Trophoblast cell (in vitro differentiated cells and primary cell): Measurements from ENCODE around the gene SMS.
"Not testable (repeated sequence)": the region's sequence is repeated elsewhere in the genome, so short reads cannot be mapped to it uniquely, and the experiment has no call there.

Source experiments
- DNase-seq, 2 donors: peaks; one replicate each; pipeline ENCODE4 v3.0.0-alpha.2; 2016
- H2AFZ ChIP-seq: 2 replicates; pipeline ENCODE4 v1.6.1; 2013; ENCODE audit warnings: low read length, moderate library complexity, mild to moderate bottlenecking; ENCODE audit not compliant: insufficient read depth, poor library complexity
- H2AK5ac ChIP-seq: 2 replicates; pipeline ENCODE4 v1.6.1; 2013; ENCODE audit warnings: mild to moderate bottlenecking, low read length
- H2BK120ac ChIP-seq: 2 replicates; pipeline ENCODE4 v1.6.1; 2013; ENCODE audit warnings: low read length, mild to moderate bottlenecking, moderate library complexity; ENCODE audit not compliant: insufficient read depth, poor library complexity
- H2BK12ac ChIP-seq: 2 replicates; pipeline ENCODE4 v1.6.1; 2013; ENCODE audit warnings: mild to moderate bottlenecking, low read length, moderate library complexity
- H2BK5ac ChIP-seq: 2 replicates; pipeline ENCODE4 v1.6.1; 2013; ENCODE audit warnings: low read length, low read depth, moderate library complexity, mild to moderate bottlenecking; ENCODE audit not compliant: poor library complexity
- H3K14ac ChIP-seq: 2 replicates; pipeline ENCODE4 v1.6.1; 2013; ENCODE audit warnings: mild to moderate bottlenecking, low read length
- H3K18ac ChIP-seq: 2 replicates; pipeline ENCODE4 v1.6.1; 2013; ENCODE audit warnings: mild to moderate bottlenecking, low read length
- H3K23ac ChIP-seq: 2 replicates; pipeline ENCODE4 v1.6.1; 2013; ENCODE audit warnings: low read length
- H3K27ac ChIP-seq: 2 replicates; pipeline ENCODE4 v1.5.1; 2013; ENCODE audit warnings: low read depth, mild to moderate bottlenecking, inconsistent platforms, low read length, moderate library complexity
- H3K27me3 ChIP-seq: 2 replicates; pipeline ENCODE4 v1.6.1; 2013; ENCODE audit warnings: inconsistent platforms, mild to moderate bottlenecking, low read length, moderate library complexity; ENCODE audit not compliant: insufficient read depth
- H3K36me3 ChIP-seq, 2 experiments: 1 replicate in 1 of 2; 2 replicates in 1 of 2; pipeline ENCODE4 v1.6.1; 2013; ENCODE audit warnings: low read length in 2 of 2, mild to moderate bottlenecking in 2 of 2, moderate library complexity in 1 of 2; ENCODE audit not compliant: insufficient read depth in 2 of 2, control insufficient read depth in 1 of 2
- H3K4ac ChIP-seq: 2 replicates; pipeline ENCODE4 v1.6.1; 2013; ENCODE audit warnings: low read depth, mild to moderate bottlenecking, low read length, moderate library complexity
- H3K4me1 ChIP-seq, 2 experiments: 1 replicate in 1 of 2; 2 replicates in 1 of 2; pipeline ENCODE4 v1.6.1; 2013; ENCODE audit warnings: low read length in 2 of 2, mild to moderate bottlenecking in 2 of 2, moderate library complexity in 1 of 2; ENCODE audit not compliant: insufficient read depth in 2 of 2, control insufficient read depth in 1 of 2
- H3K4me2 ChIP-seq: 2 replicates; pipeline ENCODE4 v1.6.1; 2013; ENCODE audit warnings: inconsistent platforms, mild to moderate bottlenecking, low read length, moderate library complexity
- H3K4me3 ChIP-seq: 2 replicates; pipeline ENCODE4 v1.5.1; 2013; ENCODE audit warnings: mild to moderate bottlenecking, low read depth, low read length, inconsistent platforms
- H3K79me1 ChIP-seq: one replicate; pipeline ENCODE4 v1.6.1; 2013; ENCODE audit warnings: low read length
- H3K79me2 ChIP-seq: 2 replicates; pipeline ENCODE4 v1.6.1; 2013; ENCODE audit warnings: low read length, mild to moderate bottlenecking; ENCODE audit not compliant: control insufficient read depth, insufficient read depth, poor library complexity
- H3K9ac ChIP-seq: 2 replicates; pipeline ENCODE4 v1.6.1; 2013; ENCODE audit warnings: mild to moderate bottlenecking, low read length
- H3K9me3 ChIP-seq: 2 replicates; pipeline ENCODE4 v1.6.1; 2013; ENCODE audit warnings: low read depth, mild to moderate bottlenecking, control low read depth, inconsistent platforms, low read length; ENCODE audit not compliant: insufficient read depth
- H4K12ac ChIP-seq: 2 replicates; pipeline ENCODE4 v1.6.1; 2013; ENCODE audit warnings: low read depth, mild to moderate bottlenecking, low read length, moderate library complexity
- H4K8ac ChIP-seq: 2 replicates; pipeline ENCODE4 v1.6.1; 2013; ENCODE audit warnings: low read depth, mild to moderate bottlenecking, low read length, moderate library complexity
- H4K91ac ChIP-seq: one replicate; pipeline ENCODE4 v1.6.1; 2013; ENCODE audit warnings: low read depth, mild to moderate bottlenecking, low read length, moderate library complexity
- WGBS: extraction: QIAGEN DNeasy Blood & Tissue Kit; methylation state at CpG from one replicate; pipeline ENCODE4 v1.1.7; 2013; ENCODE audit warnings: missing lambda C conversion rate; ENCODE audit not compliant: insufficient read length, insufficient coverage; ENCODE audit errors: extremely low coverage; 5-methylcytosine and 5-hydroxymethylcytosine counted together

SMS gene

GRCh38 chrX:21949689-21950088, 9.2 kb downstream of the SMS start:
- Histone ChIP-seq H4K91ac (no peak overlapping the region), H3K4ac (peak overlapping the region; percentile 79), H3K4me3 (no peak overlapping the region), H2BK120ac (no peak overlapping the region), H3K9ac (no peak overlapping the region), H3K79me1 (peaks cover 1% of the 10 kb centered on the region), H2AFZ (no peak overlapping the region), H2AK5ac (no peak overlapping the region), H2BK5ac (no peak overlapping the region), H3K14ac (no peak overlapping the region), H3K4me1 (peaks cover 10 to 19% of the 10 kb centered on the region in 2 experiments), H3K79me2 (peaks cover 10% of the 10 kb centered on the region), H4K12ac (no peak overlapping the region), H3K27ac (no peak overlapping the region), H3K9me3 (no peaks in the 10 kb centered on the region), H3K23ac (no peak overlapping the region), H2BK12ac (no peak overlapping the region), H3K4me2 (no peak overlapping the region), H4K8ac (no peak overlapping the region), H3K27me3 (no peaks in the 10 kb centered on the region), H3K18ac (no peak overlapping the region), H3K36me3 (no peaks in the 10 kb centered on the region)
- WGBS = no CpG with 5 or more reads among the region's 5 CpGs
- DNase-seq = peak in 1 of 2 donors; percentile 36

GRCh38 chrX:21950557-21950956, 10.0 kb downstream of the SMS start:
- H4K8ac ChIP-seq, H3K18ac ChIP-seq, H4K91ac ChIP-seq, H4K12ac ChIP-seq, H3K36me3 ChIP-seq, H3K4me2 ChIP-seq, H2AK5ac ChIP-seq, H2BK12ac ChIP-seq, H3K79me1 ChIP-seq, H2AFZ ChIP-seq, H3K27ac ChIP-seq, H2BK5ac ChIP-seq, H3K27me3 ChIP-seq, H2BK120ac ChIP-seq, H3K14ac ChIP-seq, H3K23ac ChIP-seq, H3K9ac ChIP-seq, H3K4me3 ChIP-seq, H3K9me3 ChIP-seq, DNase-seq, H3K4ac ChIP-seq: not testable (repeated sequence)
- WGBS = no CpG with 5 or more reads among the region's 1 CpG
- H3K79me2 ChIP-seq = peaks cover 11% of the 10 kb centered on the region
- H3K4me1 ChIP-seq = peaks cover 9 to 24% of the 10 kb centered on the region in 2 experiments

- no peak for DNase-seq
- H3K4ac ChIP-seq = no peak overlapping the region
Measured at GRCh38 chrX:21952624-21953023, 12.1 kb downstream of the SMS start.

GRCh38 chrX:21953195-21953830, 12.8 kb downstream of the SMS start:
- not testable (repeated sequence) for H3K27me3 ChIP-seq, H2AFZ ChIP-seq, H4K91ac ChIP-seq, H3K4me2 ChIP-seq, DNase-seq, H4K12ac ChIP-seq, H3K9me3 ChIP-seq, H2AK5ac ChIP-seq, H3K18ac ChIP-seq, H4K8ac ChIP-seq, H2BK5ac ChIP-seq, H2BK12ac ChIP-seq, H2BK120ac ChIP-seq, H3K79me1 ChIP-seq, H3K27ac ChIP-seq, H3K4me3 ChIP-seq, H3K14ac ChIP-seq, H3K36me3 ChIP-seq, H3K23ac ChIP-seq, H3K9ac ChIP-seq, H3K79me2 ChIP-seq, H3K4ac ChIP-seq
- peaks cover 0 to 13% of the 10 kb centered on the region in 2 experiments for H3K4me1 ChIP-seq
- no CpG with 5 or more reads among the region's 6 CpGs for WGBS

More at GRCh38 chrX:21952624-21953023, 12.1 kb downstream of the SMS start:
- no peak overlapping the region for H3K23ac ChIP-seq
- no peak overlapping the region for H3K27ac ChIP-seq
- no peak overlapping the region for H2AK5ac ChIP-seq
- H2BK120ac ChIP-seq = no peak overlapping the region
- H3K79me2 ChIP-seq = peaks cover 9% of the 10 kb centered on the region
- peaks cover 1 to 3% of the 10 kb centered on the region in 2 experiments for H3K36me3 ChIP-seq
- H2AFZ ChIP-seq = no peak overlapping the region
- no peaks in the 10 kb centered on the region for H3K79me1 ChIP-seq
- H3K9me3 ChIP-seq = no peaks in the 10 kb centered on the region
- WGBS = no CpG with 5 or more reads among the region's 6 CpGs
- peaks cover under 1 to 13% of the 10 kb centered on the region in 2 experiments for H3K4me1 ChIP-seq
- no peak overlapping the region for H4K12ac ChIP-seq
- no peak overlapping the region for H3K14ac ChIP-seq
- no peak overlapping the region for H3K18ac ChIP-seq
- H3K9ac ChIP-seq = no peak overlapping the region
- no peak overlapping the region for H4K91ac ChIP-seq
- no peak overlapping the region for H2BK5ac ChIP-seq
- H3K4me2 ChIP-seq = no peak overlapping the region
- no peaks in the 10 kb centered on the region for H3K27me3 ChIP-seq
- H2BK12ac ChIP-seq = no peak overlapping the region
- no peak overlapping the region for H4K8ac ChIP-seq
- no peak overlapping the region for H3K4me3 ChIP-seq
